AG04450 (cell line): ENCODE results near the gene KCNQ5. TPM values are rescaled to one million over a fixed set of nuclear protein-coding genes. Genes with fewer than 3 reads are reported as not detected.

ENCODE experiments used
- CTCF ChIA-PET: fragments of 300-600, 350-600 bp; formaldehyde crosslinking; extraction: SDS; loops from one replicate; lab custom pipeline; 2022; ENCODE audit warnings: antibody characterized with exemption, inconsistent platforms; lab: Charles Lee
- POLR2A ChIA-PET: fragments of 350-600 bp; formaldehyde crosslinking; extraction: SDS; loops from one replicate; lab custom pipeline; 2021; ENCODE audit warnings: antibody characterized with exemption, inconsistent platforms; lab: Yijun Ruan, JAX
- DNase-seq: peaks from one replicate; pipeline ENCODE4 v3.0.0-alpha.2; 2011; ENCODE audit warnings: low read depth, low spot score
- H3K27ac ChIP-seq: one replicate; pipeline ENCODE4 v1.5.1; 2012; ENCODE audit warnings: low read depth, low read length, control low read depth
- H3K27me3 ChIP-seq: one replicate; pipeline ENCODE4 v1.6.0; 2012; ENCODE audit warnings: low read length; ENCODE audit not compliant: control insufficient read depth, insufficient read depth
- H3K4me3 ChIP-seq: 2 replicates; pipeline ENCODE4 v1.5.1; 2011; ENCODE audit warnings: mild to moderate bottlenecking, low read depth, low read length, control low read depth
- H3K9me3 ChIP-seq: 2 replicates; pipeline ENCODE4 v1.5.1; 2012; ENCODE audit warnings: low read length; ENCODE audit not compliant: control insufficient read depth, insufficient read depth
- CTCF ChIP-seq: IDR thresholded peaks from 2 replicates; pipeline ENCODE4 v1.5.1; 2011; ENCODE audit warnings: low read depth, low read length, control low read depth, inconsistent platforms
- polyA plus RNA-seq: library from polyadenylated mRNA; depleted of rRNA; stranded (reverse); fragments of >200 nt; gene quantifications from 2 replicates; pipeline ENCODE4 v1.2.3, GENCODE V29; 2011

The KCNQ5 gene
- polyA plus RNA-seq, 1 experiment = 0.52 TPM

- no peak for DNase-seq
- ChIA-PET POLR2A (no interaction called here), CTCF (no interaction called here)
- TF ChIP-seq CTCF = no peak
- H3K27ac ChIP-seq = no peak overlapping the region
- no peaks in the 10 kb centered on the region for H3K27me3 ChIP-seq
- no peaks in the 10 kb centered on the region for H3K9me3 ChIP-seq
- H3K4me3 ChIP-seq = no peak overlapping the region
Measured at GRCh38 chr6:72967329-72967728, 345.5 kb downstream of the KCNQ5 start.

GRCh38 chr6:72968704-72969103, 346.8 kb downstream of the KCNQ5 start:
- peak; percentile 29 for DNase-seq
- ChIA-PET POLR2A (no interaction called here), CTCF (no interaction called here)
- Histone ChIP-seq H3K27me3 (no peaks in the 10 kb centered on the region), H3K4me3 (no peak overlapping the region), H3K9me3 (no peaks in the 10 kb centered on the region), H3K27ac (no peak overlapping the region)
- TF ChIP-seq CTCF = no peak

- H3K4me3 ChIP-seq = no peak overlapping the region
- TF ChIP-seq CTCF = no peak
- H3K9me3 ChIP-seq = no peaks in the 10 kb centered on the region
- CTCF ChIA-PET = no interaction called here
- POLR2A ChIA-PET = no interaction called here
- H3K27me3 ChIP-seq = no peaks in the 10 kb centered on the region
- H3K27ac ChIP-seq = no peak overlapping the region
- DNase-seq = no peak
Measured at GRCh38 chr6:72969666-72970065, 347.8 kb downstream of the KCNQ5 start.

- H3K27ac ChIP-seq = no peak overlapping the region
- no peak for TF ChIP-seq CTCF
- H3K27me3 ChIP-seq = no peaks in the 10 kb centered on the region
- ChIA-PET CTCF (no interaction called here), POLR2A (no interaction called here)
- no peak overlapping the region for H3K4me3 ChIP-seq
- DNase-seq = no peak
- no peaks in the 10 kb centered on the region for H3K9me3 ChIP-seq
Measured at GRCh38 chr6:72972579-72972978, 350.7 kb downstream of the KCNQ5 start.

- no peak overlapping the region for H3K27ac ChIP-seq
- CTCF ChIA-PET = no interaction called here
- H3K9me3 ChIP-seq = no peaks in the 10 kb centered on the region
- DNase-seq = no peak
- no peaks in the 10 kb centered on the region for H3K27me3 ChIP-seq
- no peak overlapping the region for H3K4me3 ChIP-seq
- no peak for TF ChIP-seq CTCF
- POLR2A ChIA-PET = no interaction called here
Measured at GRCh38 chr6:72974276-72974675, 352.4 kb downstream of the KCNQ5 start.
